Hematopoietic multipotent progenitor cell treated with erythropoietin and hydrocortisone succinate and interleukin-3 and kit ligand, for 6 days (in vitro differentiated cells): Measurements from ENCODE around the gene SBF2.

Experiments used
- DNase-seq: peaks from one replicate; pipeline ENCODE4 v3.0.0-alpha.2; 2015

SBF2 gene

GRCh38 chr11:10293423-10294289, at the start of gene SBF2:
Gene SBF2, minus strand, starts transcription at chr11:10294219. Its CDS starts 150 bp downstream, at chr11:10294069.
- DNase-seq = peak; percentile 86

GRCh38 chr11:10338287-10338686, 44.3 kb upstream of the SBF2 start:
- no peak for DNase-seq

DNA sequence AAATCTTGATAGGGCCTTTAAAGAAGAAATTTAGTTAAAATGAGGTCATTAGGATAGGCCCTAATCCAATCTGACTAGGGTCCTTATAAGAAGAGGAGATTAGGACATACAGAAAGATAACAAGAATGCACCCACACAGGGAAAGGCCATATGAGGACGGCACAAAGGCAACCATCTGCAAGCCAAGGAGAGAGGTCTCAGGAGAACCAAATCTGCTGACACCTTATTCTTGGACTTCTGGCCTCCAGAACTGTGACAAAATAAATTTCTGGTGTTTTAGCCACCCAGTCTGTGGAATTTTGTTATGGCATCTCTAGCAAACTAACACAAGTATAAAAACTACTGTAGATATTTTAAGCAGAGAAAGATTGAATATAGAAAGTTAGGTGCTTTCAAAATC, 39.5 kb upstream of the SBF2 start:
- no peak for DNase-seq

DNA sequence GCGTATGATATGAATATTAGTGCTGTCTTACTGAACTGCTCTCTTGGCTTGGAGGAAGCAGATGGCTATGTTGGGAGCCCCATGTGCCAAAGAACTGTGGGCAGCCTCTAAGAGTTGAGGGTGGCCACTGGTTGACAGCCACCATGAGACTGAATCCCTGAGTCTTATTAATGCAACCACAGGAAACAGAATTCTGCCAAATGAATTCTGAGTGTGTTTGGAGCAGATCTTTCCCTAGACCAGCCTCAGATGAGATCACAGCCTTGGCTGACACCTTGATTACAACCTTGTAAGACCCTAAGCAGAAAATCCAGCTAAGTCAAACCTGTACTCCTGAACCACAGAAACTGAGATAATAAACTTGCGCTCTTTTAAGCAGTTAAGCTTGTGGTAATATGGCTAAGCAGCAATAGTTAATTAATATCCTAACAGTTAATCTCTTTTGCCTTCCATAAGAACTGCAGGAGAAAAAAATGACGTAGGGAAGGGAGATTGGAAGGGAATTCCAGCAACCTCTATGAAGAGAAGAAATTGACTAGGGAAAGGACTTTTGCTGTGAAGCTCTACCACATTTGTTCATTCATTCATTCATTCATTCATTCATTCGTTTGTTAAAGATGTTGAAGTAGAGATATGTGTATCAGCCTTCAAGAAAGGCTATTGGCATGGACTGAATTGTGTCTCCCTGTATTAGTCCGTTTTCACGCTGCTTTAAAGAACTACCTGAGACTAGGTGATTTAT, 37.7 kb upstream of the SBF2 start:
- no peak for DNase-seq

DNA sequence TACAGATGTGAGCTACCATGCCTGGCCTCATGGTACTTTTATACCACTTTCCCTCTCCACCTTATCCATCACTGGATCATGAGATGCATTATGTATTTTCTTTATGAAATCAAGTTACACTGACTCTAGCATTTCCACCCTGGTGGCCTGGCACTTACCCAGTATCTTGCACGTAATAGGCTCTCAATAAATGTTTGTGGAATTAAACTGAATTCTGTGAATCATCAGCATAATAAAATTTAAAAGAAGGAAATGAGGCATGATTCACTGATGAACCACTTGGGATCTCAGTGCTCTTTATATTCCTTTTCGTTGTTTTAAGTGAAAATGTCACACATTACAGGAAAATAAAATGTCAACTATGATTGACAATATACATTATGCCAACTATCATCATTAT, 35.9 kb upstream of the SBF2 start:
- no peak for DNase-seq

DNA sequence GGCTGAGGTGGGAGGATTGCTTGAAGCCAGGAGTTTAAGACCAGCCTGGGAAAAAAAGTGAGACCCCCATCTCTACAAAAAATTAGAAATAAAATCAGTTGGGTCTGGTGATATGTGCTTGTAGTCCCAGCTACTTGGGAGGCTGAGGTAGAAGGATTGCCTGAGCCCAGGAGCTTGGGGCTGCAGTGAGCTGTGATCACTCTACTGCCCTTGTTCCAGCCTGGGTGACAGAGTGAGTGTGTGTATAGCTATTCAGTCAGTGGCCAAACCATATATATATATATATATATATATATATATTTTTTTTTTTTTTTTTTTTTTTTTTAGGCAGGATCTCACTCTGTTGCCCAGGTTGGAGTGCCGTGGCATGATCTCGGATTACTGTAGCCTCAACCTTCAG, 35.3 kb upstream of the SBF2 start:
- DNase-seq = no peak

DNA sequence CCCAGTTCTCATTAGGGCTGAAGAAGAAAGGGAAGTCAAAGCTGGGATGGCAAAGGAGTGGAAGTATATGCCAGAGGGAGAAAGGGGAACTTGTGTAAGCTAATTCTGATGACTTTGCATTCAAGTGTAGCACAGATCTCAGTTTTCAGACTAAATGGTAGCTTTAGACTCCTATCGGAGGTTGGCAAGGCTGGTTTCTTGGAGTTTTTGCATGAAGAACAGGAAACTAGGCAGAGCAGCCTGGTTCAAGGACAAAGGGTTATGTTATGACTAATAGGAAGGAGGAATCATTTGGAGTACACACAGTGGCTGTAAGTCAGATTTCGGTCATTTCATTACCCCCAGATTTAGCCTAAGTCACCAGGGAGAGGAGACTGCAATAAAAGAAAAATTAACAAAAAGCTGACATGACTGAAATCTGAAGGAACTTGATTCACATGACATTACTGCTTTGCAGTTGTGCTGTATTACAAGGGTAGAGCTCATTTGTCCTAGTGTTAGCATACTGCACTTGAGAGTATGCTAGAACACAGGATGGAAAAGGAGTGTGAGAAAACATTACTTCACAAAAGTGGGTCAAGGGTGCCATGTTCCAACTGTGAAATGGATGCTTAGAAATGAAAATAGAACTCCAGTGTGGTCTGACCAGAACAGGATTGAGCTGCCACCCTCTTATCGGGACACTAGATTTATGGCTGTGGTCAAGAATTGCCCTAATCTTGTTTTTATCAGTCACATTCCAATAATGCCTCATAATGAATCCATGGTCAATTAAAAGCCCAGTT, 34.5 kb upstream of the SBF2 start:
- DNase-seq = peak; percentile 15

DNA sequence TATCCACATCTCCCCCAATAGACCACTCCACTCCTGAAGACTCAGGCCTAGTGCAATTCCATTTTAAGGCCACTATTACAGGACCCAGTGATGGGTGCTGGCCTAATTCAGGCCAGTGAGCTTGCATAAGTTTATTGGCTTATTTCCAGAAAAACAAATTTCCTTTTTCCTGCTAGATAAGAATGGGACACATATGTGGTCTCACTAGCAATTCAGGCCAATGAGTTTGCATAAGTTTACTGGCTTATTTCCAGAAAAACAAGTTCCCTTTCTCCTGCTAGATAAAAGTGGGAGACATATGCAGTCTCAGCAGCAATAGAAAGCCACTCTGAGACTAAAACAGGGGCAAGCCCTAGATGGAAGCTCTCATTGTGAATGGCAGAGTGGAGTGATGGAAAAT, 33.2 kb upstream of the SBF2 start:
- peak; percentile 55 for DNase-seq

DNA sequence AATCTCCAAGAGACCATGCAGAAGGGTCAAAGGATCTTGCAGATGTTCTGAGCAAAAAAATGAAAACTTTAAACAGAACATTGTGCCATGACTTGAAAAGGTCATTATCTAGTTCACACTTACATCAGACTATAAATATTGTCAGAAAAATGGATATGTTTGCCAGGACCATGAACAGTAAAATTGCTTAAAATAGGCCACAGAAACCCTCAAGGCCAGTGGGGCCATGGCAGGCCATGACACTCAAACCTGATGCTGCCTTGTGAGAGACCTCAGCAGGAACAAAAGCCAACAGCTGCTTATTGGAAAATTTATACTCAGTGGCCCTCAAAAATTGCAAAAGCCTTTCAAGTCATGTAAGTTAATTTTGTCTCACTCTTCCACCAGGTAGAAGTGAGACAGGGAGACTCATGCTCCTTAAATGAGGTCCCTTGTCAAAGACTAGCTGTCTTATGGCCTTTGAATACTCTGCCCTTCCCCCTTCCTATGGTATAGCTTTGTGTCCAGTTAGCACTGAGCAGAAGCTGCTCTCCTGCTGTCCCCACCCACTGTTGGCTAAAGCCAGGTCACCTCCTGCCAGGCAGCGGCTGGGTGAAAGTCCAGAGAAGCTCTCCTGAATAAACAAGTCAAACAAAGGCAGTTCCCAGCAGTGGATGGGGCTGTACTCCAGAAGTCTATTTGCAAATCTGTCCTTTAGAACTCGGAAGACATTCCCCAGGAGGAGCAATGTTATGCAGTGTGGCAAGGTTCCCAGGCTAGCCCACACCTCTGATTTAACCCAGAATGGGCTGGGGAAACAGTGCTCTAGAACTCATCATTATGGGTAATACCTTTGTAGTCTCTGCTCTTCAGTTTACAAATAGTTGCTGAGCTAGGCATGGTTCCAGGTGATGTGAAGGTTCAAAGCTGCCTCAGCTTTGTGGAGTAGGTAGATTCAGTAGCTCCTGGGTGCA, 32.3 kb upstream of the SBF2 start:
- no peak for DNase-seq

DNA sequence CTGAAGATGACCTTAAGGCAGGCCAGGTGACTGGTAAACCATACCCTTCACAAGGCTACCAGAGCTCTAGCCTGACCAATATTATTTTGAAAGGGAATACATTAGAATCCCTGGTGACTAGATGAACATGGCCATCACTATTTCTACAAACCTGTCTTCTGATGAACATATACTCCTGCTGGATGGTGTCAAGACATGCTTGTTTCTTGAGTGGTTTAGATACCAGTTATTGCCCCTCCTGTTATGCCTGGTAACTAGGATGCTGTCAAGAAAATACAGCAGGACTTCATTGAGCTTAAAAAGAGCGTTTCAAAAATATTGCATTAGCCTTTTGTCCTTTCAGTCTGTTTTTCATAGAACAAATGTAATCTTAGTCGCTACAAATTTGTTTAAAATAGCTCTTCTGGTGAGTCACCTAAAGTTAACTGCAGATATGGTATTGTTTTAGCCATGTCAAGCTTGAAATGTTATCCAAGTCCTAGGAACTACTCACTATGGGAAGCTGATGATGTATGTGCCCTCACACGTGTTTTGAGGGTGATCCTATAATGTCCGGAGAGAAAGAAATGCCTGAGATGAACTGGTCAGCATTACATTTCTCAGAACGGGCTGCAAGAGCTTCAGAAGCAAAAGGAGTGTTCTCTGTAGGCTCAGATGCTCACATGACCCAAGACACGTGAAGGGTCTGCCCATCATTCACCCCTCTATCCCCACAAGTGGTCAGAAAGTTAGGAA, 31.4 kb upstream of the SBF2 start:
- no peak for DNase-seq

- no peak for DNase-seq
Observed at GRCh38 chr11:10324474-10324873, 30.5 kb upstream of the SBF2 start.

DNA sequence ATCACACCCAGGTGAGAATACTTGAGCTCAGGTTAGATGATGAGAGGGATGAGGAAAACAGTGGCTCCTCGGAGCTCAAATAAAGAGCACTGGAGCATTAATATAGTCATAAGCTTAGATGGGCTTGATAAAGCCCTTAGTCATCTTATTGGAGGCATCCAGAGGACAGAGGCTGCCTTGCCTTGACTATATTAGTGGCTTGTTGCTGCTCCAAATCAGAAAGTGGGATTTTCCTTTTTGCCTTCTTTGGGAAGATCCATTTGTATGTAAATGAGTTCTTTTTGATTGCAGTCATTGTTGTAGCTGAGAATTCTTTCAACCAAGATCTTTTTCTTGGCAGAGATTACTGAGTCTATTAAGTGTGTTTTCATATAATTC, 29.8 kb upstream of the SBF2 start:
- no peak for DNase-seq

DNA sequence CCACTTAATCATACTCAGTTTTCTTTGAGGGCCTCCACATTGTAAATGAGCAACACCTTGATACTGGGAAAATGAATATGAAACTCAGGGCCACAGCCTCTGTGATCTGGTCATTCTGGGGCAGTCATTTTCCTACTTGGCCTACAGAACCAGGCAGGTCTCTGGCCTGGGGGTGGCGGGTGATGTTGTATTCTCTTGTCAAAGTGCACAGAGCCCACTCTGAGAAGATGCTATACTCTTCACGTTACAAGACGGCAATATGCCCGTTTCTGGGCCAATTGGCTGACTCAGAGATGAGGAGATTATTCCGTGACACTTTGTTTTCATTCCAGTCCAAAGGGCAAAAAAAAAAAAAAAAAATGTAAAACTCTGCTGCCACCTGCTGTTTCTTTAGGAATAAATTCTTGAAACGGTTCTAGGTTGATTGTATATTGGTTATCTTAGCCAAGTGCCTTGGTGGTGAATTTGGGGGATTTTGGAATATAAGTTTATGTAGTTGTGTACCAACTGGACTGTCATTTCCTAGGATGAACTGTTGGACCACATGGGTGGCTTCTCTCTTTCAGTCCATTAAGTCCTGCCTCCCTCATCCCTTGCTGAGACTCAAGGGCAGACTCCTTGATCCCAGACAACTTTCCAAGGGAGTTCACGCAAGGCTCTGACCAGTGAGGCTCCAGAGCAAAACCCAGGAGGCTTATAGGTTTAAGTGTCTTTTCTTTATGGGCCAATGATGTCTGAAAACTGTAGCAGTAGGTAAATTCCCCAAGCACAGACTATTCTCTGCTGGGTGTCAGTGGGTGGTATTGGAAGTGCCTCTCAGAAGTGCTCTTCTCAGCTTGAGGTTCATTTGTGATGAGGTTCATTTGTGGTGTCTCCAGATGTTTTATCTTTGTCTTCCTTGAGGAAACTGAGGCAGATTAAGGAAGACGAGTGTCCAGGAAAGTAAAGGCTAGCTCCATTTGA, 29.1 kb upstream of the SBF2 start:
- peak; percentile 89 for DNase-seq

GRCh38 chr11:10322401-10322800, 28.4 kb upstream of the SBF2 start:
- DNase-seq = no peak

GRCh38 chr11:10320736-10321465, 26.9 kb upstream of the SBF2 start:
- DNase-seq = no peak

GRCh38 chr11:10319702-10320558, 25.9 kb upstream of the SBF2 start:
- DNase-seq = peak; percentile 64

DNA sequence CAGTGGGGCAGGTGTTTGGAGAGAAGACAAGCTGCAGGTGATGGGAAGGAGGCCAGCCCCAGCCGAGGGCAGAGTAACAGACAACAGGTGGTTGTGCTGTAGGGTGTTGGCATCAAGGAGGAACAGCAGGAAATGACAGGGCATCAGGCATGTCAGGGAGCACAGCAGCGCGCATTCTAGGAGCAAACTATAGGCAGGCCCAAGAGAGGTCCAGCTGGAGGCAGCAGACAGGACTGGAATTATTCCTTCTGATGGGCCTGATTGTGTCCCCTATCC, 24.4 kb upstream of the SBF2 start:
- no peak for DNase-seq

DNA sequence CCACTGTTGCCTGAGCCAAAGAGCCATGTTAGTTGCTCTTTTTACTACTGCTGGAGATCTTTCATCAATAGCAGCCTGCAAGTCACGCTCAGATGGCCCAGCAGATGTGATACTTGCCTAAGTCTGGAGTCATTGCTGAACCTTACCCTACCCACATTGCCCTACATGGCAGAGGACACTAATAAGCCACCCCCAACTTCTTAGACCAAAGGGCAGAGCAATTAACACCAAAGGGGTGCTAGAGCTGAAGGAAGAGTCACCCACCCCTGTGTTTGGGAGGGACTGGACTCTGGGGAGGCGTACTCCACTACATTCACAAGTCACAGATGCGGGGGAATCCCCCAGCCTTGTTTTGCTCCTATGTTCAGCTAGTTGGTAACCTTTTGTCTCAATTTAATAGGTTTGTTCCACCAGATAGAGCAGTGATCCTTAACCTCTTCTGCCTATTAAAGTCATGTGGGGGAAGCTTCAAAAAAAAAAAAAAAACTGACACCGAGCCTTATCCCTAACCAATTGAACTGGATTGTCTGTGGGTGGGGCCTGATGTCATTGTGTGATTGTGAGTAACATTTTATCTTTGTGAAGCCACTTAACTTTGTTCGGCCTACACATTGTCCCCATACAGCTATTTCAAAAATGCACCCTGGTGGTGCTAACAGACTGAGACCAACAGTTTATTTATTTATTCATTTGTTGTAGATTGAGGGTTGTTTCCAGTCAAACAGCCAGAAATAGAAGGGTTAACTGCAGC, 23.9 kb upstream of the SBF2 start:
- DNase-seq = peak; percentile 47
